Neural cell (in vitro differentiated cells): ENCODE results near the gene HFM1. TPM values are rescaled to one million over a fixed set of nuclear protein-coding genes. Genes with fewer than 3 reads are reported as not detected.
"Not testable (repeated sequence)": the region's sequence is repeated elsewhere in the genome, so short reads cannot be mapped to it uniquely, and the experiment has no call there.

Experiments used
- H2AFZ ChIP-seq: fragments of 200-600, 300-800 bp; sonication (generic), shearing (Covaris generic); 2 replicates; pipeline ENCODE4 v1.6.0; 2014; ENCODE audit warnings: low read depth, mild to moderate bottlenecking, antibody characterized with exemption, low read length, moderate library complexity
- H3F3A ChIP-seq: fragments of 200-600 bp; shearing (Covaris generic); 2 replicates; pipeline ENCODE4 v1.6.1; 2016; ENCODE audit warnings: mild to moderate bottlenecking, moderate library complexity, mixed read lengths, antibody characterized with exemption, low read length; ENCODE audit not compliant: insufficient read depth, poor library complexity, severe bottlenecking
- H3K27ac ChIP-seq: fragments of 200-600, 300-800 bp; sonication (generic), shearing (Covaris generic); 2 replicates; pipeline ENCODE4 v1.5.1; 2014; ENCODE audit warnings: mild to moderate bottlenecking, low read length, moderate library complexity
- H3K27me3 ChIP-seq: fragments of 300-800, 200-600 bp; sonication (generic), shearing (Covaris generic); 2 replicates; pipeline ENCODE4 v1.6.0; 2014; ENCODE audit warnings: mild to moderate bottlenecking, low read depth, low read length, moderate library complexity; ENCODE audit not compliant: insufficient read depth
- H3K36me3 ChIP-seq: fragments of 300-800, 200-600 bp; sonication (generic), shearing (Covaris generic); 2 replicates; pipeline ENCODE4 v1.5.1; 2014; ENCODE audit warnings: mild to moderate bottlenecking, antibody characterized with exemption, low read length, moderate library complexity; ENCODE audit not compliant: insufficient read depth
- H3K4me2 ChIP-seq: fragments of 300-800, 200-600 bp; sonication (generic), shearing (Covaris generic); 2 replicates; pipeline ENCODE4 v1.6.0; 2014; ENCODE audit warnings: mild to moderate bottlenecking, low read length
- H3K4me3 ChIP-seq: fragments of 300-800, 200-600 bp; sonication (generic), shearing (Covaris generic); 2 replicates; pipeline ENCODE4 v1.5.1; 2014; ENCODE audit warnings: mild to moderate bottlenecking, low read length, moderate library complexity
- H3K79me2 ChIP-seq: fragments of 200-600 bp; shearing (Covaris generic); replicated peaks from 2 replicates; pipeline ENCODE4 v1.6.0; 2014; ENCODE audit warnings: mild to moderate bottlenecking, low read length, moderate library complexity; ENCODE audit not compliant: insufficient read depth
- H3K9ac ChIP-seq: fragments of 300-800, 200-600 bp; sonication (generic), shearing (Covaris generic); 2 replicates; pipeline ENCODE4 v1.6.1; 2016; ENCODE audit warnings: mild to moderate bottlenecking, low read length, mixed read lengths
- H3K9me2 ChIP-seq: fragments of 200-600 bp; shearing (Covaris generic); 2 replicates; pipeline ENCODE4 v1.6.1; 2016; ENCODE audit warnings: mild to moderate bottlenecking, low read length, mixed read lengths; ENCODE audit not compliant: insufficient read depth
- H3K9me3 ChIP-seq: fragments of 200-600, 300-800 bp; sonication (generic), shearing (Covaris generic); 2 replicates; pipeline ENCODE4 v1.6.1; 2016; ENCODE audit warnings: mild to moderate bottlenecking, mixed run types, low read length, moderate library complexity, mixed read lengths
- H4K20me1 ChIP-seq: fragments of 200-600 bp; shearing (Covaris generic); 2 replicates; pipeline ENCODE4 v1.6.1; 2016; ENCODE audit warnings: mild to moderate bottlenecking, mixed run types; ENCODE audit not compliant: insufficient read depth
- CTCF ChIP-seq: fragments of 450-650 bp; IDR thresholded peaks from 2 replicates; pipeline ENCODE4 v1.5.1; 2014; ENCODE audit warnings: antibody characterized with exemption, mild to moderate bottlenecking, moderate library complexity; ENCODE audit not compliant: poor library complexity, severe bottlenecking
- EP300 ChIP-seq: fragments of 450-650 bp; conservative IDR thresholded peaks from 2 replicates; pipeline ENCODE4 v1.6.1; 2014; ENCODE audit warnings: antibody characterized with exemption, mild to moderate bottlenecking, moderate library complexity; ENCODE audit not compliant: poor library complexity, severe bottlenecking
- EZH2 ChIP-seq: fragments of 200-600, 300-800 bp; shearing (Covaris generic), sonication (generic); IDR thresholded peaks from 2 replicates; pipeline ENCODE4 v1.6.1; 2014; ENCODE audit warnings: antibody characterized with exemption, low read length, borderline replicate concordance, mild to moderate bottlenecking; ENCODE audit not compliant: insufficient read depth, poor library complexity, severe bottlenecking
- MXI1 ChIP-seq: fragments of 450-650 bp; conservative IDR thresholded peaks from 2 replicates; pipeline ENCODE4 v1.6.1; 2014; ENCODE audit warnings: antibody characterized with exemption, mild to moderate bottlenecking; ENCODE audit not compliant: poor library complexity, severe bottlenecking
- RAD21 ChIP-seq: fragments of 450-650 bp; conservative IDR thresholded peaks from 2 replicates; pipeline ENCODE4 v1.6.1; 2014; ENCODE audit warnings: antibody characterized with exemption, mild to moderate bottlenecking, moderate library complexity
- SMC3 ChIP-seq: fragments of 450-650 bp; conservative IDR thresholded peaks from 2 replicates; pipeline ENCODE4 v1.6.1; 2014; ENCODE audit warnings: antibody characterized with exemption, mild to moderate bottlenecking, moderate library complexity; ENCODE audit not compliant: poor library complexity
- TAF1 ChIP-seq: IDR thresholded peaks from 2 replicates; pipeline ENCODE4 v1.6.1; 2012; ENCODE audit warnings: low read depth
- polyA plus RNA-seq: library from polyadenylated mRNA; depleted of rRNA; stranded (reverse); fragments of >200 nt; gene quantifications from 2 replicates; pipeline ENCODE4 v1.2.3, GENCODE V29; 2014
- TF ChIP-seq, protein P1 (sequence below): IDR thresholded peaks from 2 replicates; pipeline ENCODE4 v1.6.1; 2012; ENCODE audit warnings: borderline replicate concordance

Gene HFM1
- polyA plus RNA-seq, 1 donor from 2014 or later = 30.5 TPM

DNA sequence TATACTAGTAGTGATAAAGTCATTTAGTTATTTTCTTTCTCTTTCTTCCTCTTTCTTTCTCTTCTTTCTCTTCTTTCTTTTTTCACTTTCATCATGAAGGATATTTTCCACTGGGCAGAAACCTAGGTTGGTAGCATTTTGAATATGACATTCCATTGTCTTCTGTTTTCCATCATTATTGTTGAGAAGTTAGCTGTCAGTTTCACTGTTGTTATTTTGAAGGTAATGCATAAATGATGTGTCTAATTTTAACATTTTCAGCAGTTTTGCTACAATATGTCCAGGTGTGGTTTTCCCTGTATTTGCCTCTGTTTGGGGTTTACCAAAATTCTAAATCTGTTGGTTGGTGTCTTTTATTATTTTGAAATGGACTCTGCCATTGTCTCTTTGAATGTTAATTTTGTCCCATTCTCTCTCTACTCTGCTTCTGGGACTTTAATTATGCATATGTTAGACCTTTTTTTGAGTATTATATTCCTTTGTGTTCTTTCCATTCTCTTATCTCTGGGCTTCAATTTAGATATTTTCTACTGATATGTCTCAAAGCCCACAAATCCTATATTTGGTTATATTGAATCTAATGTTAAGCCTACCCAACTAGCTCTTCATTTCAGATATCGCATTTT, 96.7 kb downstream of the HFM1 start:
- Histone ChIP-seq H3K4me3 (no peak overlapping the region), H3K9me3 (no peaks in the 10 kb centered on the region), H3F3A (no peaks in the 10 kb centered on the region), H4K20me1 (no peaks in the 10 kb centered on the region), H3K9me2 (no peaks in the 10 kb centered on the region), H3K27me3 (no peaks in the 10 kb centered on the region), H3K36me3 (no peaks in the 10 kb centered on the region), H2AFZ (no peak overlapping the region), H3K4me2 (no peak overlapping the region), H3K79me2 (no peaks in the 10 kb centered on the region), H3K27ac (no peak overlapping the region), H3K9ac (no peak overlapping the region)
- TF ChIP-seq RAD21 = no peak
- TF ChIP-seq MXI1 = no peak
- no peak for TF ChIP-seq EZH2
- TF ChIP-seq SMC3 = no peak

DNA sequence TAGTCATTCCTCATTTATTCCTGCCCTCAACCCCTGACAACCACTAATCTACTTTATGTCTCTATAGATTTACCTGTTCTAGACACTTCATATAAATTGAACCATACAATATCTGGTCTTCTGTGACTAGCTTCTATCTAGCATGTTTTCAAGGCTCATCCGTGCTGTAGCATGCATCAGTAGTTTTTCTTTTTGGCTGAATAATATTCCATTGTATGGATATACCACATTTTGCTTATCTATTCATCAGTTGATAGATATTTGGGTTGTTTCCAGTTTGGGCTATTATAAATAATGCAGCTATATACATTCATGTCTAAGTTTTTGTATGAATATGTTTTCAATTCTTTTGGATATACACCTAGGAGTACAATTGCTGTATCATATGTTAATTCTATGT, 101.5 kb downstream of the HFM1 start:
- no peak overlapping the region for H3K9ac ChIP-seq
- H3K9me2 ChIP-seq = no peaks in the 10 kb centered on the region
- no peak overlapping the region for H2AFZ ChIP-seq
- H3K4me2 ChIP-seq = no peak overlapping the region
- no peak overlapping the region for H3K27ac ChIP-seq
- no peaks in the 10 kb centered on the region for H3F3A ChIP-seq
- H3K4me3 ChIP-seq = no peak overlapping the region
- no peak for TF ChIP-seq SMC3
- no peak for TF ChIP-seq TAF1
- TF ChIP-seq CTCF = no peak
- TF ChIP-seq EP300 = no peak
- TF ChIP-seq, protein P1, sequence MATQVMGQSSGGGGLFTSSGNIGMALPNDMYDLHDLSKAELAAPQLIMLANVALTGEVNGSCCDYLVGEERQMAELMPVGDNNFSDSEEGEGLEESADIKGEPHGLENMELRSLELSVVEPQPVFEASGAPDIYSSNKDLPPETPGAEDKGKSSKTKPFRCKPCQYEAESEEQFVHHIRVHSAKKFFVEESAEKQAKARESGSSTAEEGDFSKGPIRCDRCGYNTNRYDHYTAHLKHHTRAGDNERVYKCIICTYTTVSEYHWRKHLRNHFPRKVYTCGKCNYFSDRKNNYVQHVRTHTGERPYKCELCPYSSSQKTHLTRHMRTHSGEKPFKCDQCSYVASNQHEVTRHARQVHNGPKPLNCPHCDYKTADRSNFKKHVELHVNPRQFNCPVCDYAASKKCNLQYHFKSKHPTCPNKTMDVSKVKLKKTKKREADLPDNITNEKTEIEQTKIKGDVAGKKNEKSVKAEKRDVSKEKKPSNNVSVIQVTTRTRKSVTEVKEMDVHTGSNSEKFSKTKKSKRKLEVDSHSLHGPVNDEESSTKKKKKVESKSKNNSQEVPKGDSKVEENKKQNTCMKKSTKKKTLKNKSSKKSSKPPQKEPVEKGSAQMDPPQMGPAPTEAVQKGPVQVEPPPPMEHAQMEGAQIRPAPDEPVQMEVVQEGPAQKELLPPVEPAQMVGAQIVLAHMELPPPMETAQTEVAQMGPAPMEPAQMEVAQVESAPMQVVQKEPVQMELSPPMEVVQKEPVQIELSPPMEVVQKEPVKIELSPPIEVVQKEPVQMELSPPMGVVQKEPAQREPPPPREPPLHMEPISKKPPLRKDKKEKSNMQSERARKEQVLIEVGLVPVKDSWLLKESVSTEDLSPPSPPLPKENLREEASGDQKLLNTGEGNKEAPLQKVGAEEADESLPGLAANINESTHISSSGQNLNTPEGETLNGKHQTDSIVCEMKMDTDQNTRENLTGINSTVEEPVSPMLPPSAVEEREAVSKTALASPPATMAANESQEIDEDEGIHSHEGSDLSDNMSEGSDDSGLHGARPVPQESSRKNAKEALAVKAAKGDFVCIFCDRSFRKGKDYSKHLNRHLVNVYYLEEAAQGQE = no peak
- no peaks in the 10 kb centered on the region for H4K20me1 ChIP-seq
- no peaks in the 10 kb centered on the region for H3K27me3 ChIP-seq
- H3K79me2 ChIP-seq = no peaks in the 10 kb centered on the region
- H3K36me3 ChIP-seq = no peaks in the 10 kb centered on the region
- no peaks in the 10 kb centered on the region for H3K9me3 ChIP-seq

- not testable (repeated sequence) for H3K9me3 ChIP-seq, H4K20me1 ChIP-seq, H3K27me3 ChIP-seq, H3K4me2 ChIP-seq, H3K4me3 ChIP-seq, H2AFZ ChIP-seq, H3K9ac ChIP-seq, H3K27ac ChIP-seq, H3K79me2 ChIP-seq, H3K9me2 ChIP-seq, H3K36me3 ChIP-seq, H3F3A ChIP-seq
These were observed 115.6 kb downstream of the HFM1 start for GRCh38 chr1:91288843-91289553.

- H3F3A ChIP-seq, H3K27me3 ChIP-seq, H3K9me2 ChIP-seq, H4K20me1 ChIP-seq, H3K9me3 ChIP-seq, H3K79me2 ChIP-seq, H3K9ac ChIP-seq, H3K4me2 ChIP-seq, H3K27ac ChIP-seq, H3K36me3 ChIP-seq, H3K4me3 ChIP-seq, H2AFZ ChIP-seq: not testable (repeated sequence)
These were observed 117.7 kb downstream of the HFM1 start for GRCh38 chr1:91286962-91287317.

GRCh38 chr1:91286259-91286961, 118.2 kb downstream of the HFM1 start:
- H3K36me3 ChIP-seq, H3K9me3 ChIP-seq, H3K27ac ChIP-seq, H3K9ac ChIP-seq, H3K79me2 ChIP-seq, H3K9me2 ChIP-seq, H2AFZ ChIP-seq, H3F3A ChIP-seq, H3K4me2 ChIP-seq, H3K4me3 ChIP-seq, H3K27me3 ChIP-seq, H4K20me1 ChIP-seq: not testable (repeated sequence)
